CD4-positive, alpha-beta T cell treated with Interleukin-15 for 4 hours (primary cell): ENCODE results near the gene CASQ2.
A peak's percentile ranks its signal among the peaks of the same experiment; 100 is the strongest.

Experiments used
- DNase-seq: peaks from one replicate; pipeline ENCODE4 v3.0.0-alpha.2; 2020; ENCODE audit warnings: low spot score

Gene CASQ2

DNA sequence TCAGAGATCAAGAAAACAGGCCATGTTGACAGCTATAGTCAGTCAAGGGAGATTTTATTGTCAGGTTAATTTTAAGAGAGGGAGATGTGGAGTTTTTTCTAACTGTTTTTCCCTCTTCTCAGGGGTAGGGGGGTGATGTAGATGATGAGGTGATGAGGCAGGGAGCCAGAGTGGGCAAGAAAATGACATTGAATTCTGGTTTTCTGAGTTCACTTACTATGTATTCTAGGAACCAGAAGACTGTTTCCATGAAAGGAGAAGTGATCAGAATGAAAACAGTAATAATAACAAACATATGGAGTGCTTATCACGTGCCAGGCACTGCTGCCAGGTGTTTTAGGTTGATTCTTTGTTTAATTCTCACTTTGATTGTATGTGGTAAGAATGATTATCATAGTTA is 40.2 kb downstream of the CASQ2 start:
- DNase-seq: no peak

- DNase-seq: no peak
These were observed 40.7 kb downstream of the CASQ2 start for GRCh38 chr1:115727706-115728249.

DNA sequence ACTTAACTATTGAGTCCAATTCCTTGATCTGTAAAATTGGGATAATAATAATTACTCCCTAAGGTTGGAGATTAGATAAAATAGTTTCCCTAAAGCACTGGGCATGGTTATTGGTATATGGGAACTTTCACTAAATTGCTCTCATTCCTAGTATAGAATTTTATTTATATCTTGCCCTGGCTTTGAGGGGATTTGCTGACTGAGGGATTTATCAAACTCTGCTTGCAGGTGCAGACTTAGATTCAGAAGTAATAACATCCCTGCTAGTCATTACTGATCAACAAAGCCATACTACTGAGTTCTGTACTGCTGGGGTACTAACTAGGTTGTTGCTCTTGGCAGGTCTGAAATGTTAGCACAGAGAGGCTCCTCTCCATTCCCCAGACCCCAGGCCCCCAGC is 41.9 kb downstream of the CASQ2 start:
- no peak for DNase-seq

GRCh38 chr1:115726161-115726560 is 42.4 kb downstream of the CASQ2 start:
- DNase-seq: no peak

DNA sequence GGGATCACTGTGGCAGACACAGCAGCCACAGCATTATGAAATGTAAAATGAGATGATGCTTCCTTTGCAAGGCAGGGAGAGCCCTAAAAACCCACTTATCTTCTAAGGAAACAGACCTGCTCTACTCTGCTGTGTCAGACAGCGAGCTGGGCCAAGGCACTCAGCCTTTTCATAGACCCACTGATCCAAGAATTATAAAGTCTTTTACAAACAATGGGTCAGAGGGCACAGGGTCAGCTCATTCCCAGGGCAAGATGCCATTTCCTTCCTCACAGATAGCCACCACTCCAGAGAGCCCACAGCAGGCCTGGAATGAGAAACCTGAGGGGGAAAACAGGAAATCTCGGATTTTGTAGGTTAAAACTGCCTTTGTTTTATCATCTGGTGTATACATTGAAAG is 42.9 kb downstream of the CASQ2 start:
- DNase-seq: no peak

DNA sequence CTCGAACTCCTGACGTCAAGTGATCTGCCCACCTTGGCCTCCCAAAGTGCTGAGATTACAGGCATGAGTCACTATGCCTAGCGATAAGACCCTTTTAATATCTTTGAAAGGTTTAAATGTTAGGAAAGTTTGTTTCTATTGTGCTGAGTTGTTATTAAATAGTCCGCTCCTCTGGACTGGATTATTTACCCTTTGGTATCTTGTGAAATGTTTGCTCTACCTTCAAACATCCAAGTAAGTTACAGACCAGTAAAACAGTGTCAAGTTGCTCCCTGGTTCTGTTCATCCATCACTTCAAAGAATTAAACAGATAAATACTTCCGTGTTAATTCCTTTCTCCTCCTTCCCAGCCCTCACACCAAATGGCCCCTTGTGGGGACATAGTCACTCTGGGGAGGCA is 44.8 kb downstream of the CASQ2 start:
- no peak for DNase-seq

DNA sequence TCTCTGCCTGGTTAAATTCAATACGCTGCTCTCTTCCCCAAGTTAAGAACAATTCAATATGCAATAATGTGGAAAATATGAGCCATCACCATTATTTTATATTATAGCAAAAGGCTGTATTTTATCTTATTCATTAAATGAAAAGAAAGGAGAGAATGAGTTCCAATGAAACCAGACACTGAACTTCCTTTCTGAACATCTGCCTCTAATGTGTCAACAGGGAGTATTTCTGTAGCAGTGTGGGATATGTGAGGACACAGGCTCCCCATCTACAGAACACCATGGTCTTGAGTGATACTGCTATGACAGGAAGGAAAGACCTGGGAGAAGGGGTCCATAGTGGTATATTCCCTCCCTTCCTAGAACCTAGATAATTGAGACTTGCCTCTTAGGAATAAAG is 46.3 kb downstream of the CASQ2 start:
- no peak for DNase-seq

GRCh38 chr1:115719285-115719684 is 49.2 kb downstream of the CASQ2 start:
- no peak for DNase-seq

GRCh38 chr1:115718011-115718754 is 50.3 kb downstream of the CASQ2 start:
- DNase-seq: no peak

DNA sequence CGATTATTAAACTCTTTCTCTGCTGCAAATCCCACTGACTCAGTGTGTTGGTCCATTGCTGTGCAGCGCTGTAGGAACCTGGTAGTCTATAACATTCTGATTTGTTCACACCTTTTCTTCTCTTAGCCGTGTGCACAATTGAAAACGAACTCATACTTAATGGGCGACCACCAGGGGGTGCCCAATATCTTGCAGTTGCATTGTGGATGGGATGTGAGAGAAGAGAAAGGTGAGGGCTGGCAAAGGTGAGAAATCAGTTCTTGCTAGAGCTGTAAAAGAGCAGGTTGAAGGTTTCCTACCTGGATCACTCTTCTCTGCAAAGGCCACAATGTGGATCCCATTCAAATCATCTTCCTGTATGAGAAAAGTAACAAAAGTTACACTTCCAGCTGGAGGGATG is 51.0 kb downstream of the CASQ2 start:
- DNase-seq: no peak

- DNase-seq: no peak
These were observed 53.9 kb downstream of the CASQ2 start for GRCh38 chr1:115714572-115715141.

DNA sequence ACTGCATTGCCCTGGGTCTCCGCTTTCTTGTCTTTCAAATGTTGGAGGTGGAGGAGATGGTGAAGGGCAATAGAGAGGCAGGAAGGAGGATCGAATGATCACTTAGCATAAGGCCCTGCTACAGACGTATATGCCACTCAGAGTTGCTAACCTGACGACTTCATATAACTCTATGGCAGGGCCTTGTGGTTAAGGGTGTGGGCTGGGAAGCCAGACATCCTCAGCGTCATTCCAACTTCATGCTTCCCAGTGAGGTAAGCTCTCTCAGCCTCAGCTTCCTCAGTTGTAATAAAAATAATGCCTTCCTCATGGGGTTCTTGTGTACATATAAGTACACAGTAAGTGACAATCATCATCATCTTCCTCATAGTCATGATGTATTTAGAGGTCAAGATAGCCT is 54.6 kb downstream of the CASQ2 start:
- no peak for DNase-seq

- no peak for DNase-seq
These were observed 55.5 kb downstream of the CASQ2 start for GRCh38 chr1:115712911-115713609.

- no peak for DNase-seq
These were observed 57.5 kb downstream of the CASQ2 start for GRCh38 chr1:115710859-115711624.

GRCh38 chr1:115706587-115707425 is 61.7 kb downstream of the CASQ2 start:
- DNase-seq: peak; percentile 10

GRCh38 chr1:115705963-115706362 is 62.6 kb downstream of the CASQ2 start:
- DNase-seq: no peak

DNA sequence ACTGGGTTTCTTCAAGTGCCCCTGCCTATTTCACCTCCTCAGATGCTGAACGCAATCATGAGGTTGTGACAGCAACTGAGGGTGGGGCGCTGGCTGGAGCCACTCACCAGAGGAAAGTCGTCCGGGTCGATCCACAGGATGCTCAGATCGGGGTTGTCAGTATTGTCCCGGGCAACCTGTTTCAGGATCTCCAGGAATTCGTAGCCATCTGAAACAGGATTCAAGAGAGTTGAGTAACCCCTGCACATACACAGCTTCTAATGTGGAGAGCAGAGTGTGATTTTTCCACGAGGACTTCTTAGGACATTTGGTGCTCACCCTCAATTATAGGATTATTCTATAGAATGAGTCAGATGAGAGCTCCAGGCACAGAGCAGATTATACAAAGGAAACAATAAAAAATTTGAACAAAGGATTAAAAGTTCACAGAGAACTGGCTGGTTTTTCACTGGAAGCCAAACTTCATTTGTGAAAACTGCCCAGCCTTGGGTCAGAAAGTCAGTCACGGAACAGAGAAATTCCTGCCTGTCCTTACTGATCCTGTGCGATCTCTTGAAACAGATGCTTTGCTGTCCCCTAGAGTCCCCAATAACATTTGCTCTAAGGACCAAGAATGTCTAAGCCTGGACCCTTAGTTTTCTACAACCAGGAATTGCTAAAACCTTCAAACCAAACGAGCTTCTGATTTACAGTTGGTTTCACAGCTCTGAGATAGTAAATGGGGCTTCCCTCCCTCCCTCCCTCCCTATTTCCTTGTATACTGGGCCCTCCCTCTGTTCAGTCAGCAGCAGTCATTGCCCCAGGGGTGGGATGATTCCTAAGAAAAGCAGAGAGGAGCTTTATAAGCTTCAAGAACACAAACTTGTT is 63.2 kb downstream of the CASQ2 start:
- no peak for DNase-seq

GRCh38 chr1:115702959-115703358 is 65.6 kb downstream of the CASQ2 start:
- DNase-seq: no peak

- no peak for DNase-seq
These were observed 67.4 kb downstream of the CASQ2 start for GRCh38 chr1:115701090-115701489.

GRCh38 chr1:115697619-115698018 is 70.9 kb downstream of the CASQ2 start:
- no peak for DNase-seq
